ENCODE measurements around the gene SLC7A4. TPM values are rescaled to one million over a fixed set of nuclear protein-coding genes. Genes with fewer than 3 reads are reported as not detected.
"Not testable (repeated sequence)": the region's sequence is repeated elsewhere in the genome, so short reads cannot be mapped to it uniquely, and the experiment has no call there.

Gene SLC7A4
- total and polyA plus RNA-seq, 7 experiments from 2014 or later = 0.08 to 0.13 (median 0.13) TPM; not detected in 4

DNA sequence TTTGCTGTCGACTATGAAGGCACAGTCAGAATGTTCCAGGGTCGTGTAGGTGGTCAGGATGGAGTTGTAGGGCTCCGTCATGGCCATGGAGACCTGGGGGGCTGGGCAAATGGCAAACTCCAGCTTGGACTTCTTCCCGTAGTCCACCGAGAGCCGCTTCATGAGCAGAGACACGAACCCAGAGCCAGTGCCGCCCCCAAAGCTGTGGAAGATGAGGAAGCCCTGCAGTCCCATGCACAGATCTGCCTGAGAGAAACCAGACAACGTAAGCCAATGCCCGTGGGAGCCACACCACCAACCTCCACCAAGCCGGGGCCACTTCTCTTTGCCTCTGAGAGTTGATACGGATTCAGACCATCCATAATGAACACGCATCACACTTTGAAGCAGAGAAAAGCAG lies 23.2 kb downstream of the SLC7A4 start:
- DNase-seq; POLR2A ChIA-PET; H3K36me3 ChIP-seq (ENCODE audit: control insufficient read depth in 2 of 3, insufficient read depth in 3 of 3, low read length in 3 of 3); H3K4me3 Mint-ChIP-seq; CTCF ChIA-PET; H3K27ac ChIP-seq (ENCODE audit: low read depth, low read length); H3K27ac Mint-ChIP-seq; H3K27me3 ChIP-seq (ENCODE audit: control insufficient read depth in 2 of 2, insufficient read depth in 2 of 2, low read length in 2 of 2); H3K4me1 ChIP-seq (ENCODE audit: control insufficient read depth in 2 of 2, insufficient read depth in 2 of 2, low read length in 2 of 2); H3K4me3 ChIP-seq (ENCODE audit: low read length); H3K36me3 Mint-ChIP-seq; H3K9me3 ChIP-seq (ENCODE audit: control insufficient read depth in 2 of 3, low read length in 3 of 3); H3K9me3 Mint-ChIP-seq; ATAC-seq: not testable (repeated sequence)
- peaks cover 0 to 11% (median 0%) of the 10 kb centered on the region in 5 donors for H3K27me3 Mint-ChIP-seq
- peaks cover 3 to 13% (median 9%) of the 10 kb centered on the region in 7 donors for H3K4me1 Mint-ChIP-seq
- intact Hi-C loops (cut with micrococcal nuclease) = loop anchor here in 1 of 2 donors (10.0 kb wide), 1 partner anchor 1574 kb away; the partner anchor contains the start of genes HIRA and MRPL40

DNA sequence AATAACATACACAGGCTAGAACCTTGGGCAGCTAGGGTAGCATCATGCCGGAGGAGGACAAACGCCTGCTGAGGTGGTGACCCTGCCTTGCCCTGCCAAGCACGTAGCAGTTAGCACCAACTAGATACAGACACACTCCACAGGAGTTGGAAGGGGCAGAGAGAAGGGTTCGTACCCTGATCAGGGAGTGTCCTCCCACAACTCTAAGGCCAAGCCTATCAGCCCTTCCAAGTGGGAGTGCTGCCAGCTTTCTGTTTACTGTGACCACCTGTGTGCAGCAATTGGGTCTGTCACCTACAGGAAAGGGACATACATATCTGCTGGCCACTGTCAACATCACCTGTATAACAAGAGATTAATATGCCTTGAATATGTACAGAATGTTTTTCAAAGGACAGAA lies 28.6 kb downstream of the SLC7A4 start:
- peak overlapping the region; percentile 94 for H3K27ac ChIP-seq (ENCODE audit: low read depth, low read length)

DNA sequence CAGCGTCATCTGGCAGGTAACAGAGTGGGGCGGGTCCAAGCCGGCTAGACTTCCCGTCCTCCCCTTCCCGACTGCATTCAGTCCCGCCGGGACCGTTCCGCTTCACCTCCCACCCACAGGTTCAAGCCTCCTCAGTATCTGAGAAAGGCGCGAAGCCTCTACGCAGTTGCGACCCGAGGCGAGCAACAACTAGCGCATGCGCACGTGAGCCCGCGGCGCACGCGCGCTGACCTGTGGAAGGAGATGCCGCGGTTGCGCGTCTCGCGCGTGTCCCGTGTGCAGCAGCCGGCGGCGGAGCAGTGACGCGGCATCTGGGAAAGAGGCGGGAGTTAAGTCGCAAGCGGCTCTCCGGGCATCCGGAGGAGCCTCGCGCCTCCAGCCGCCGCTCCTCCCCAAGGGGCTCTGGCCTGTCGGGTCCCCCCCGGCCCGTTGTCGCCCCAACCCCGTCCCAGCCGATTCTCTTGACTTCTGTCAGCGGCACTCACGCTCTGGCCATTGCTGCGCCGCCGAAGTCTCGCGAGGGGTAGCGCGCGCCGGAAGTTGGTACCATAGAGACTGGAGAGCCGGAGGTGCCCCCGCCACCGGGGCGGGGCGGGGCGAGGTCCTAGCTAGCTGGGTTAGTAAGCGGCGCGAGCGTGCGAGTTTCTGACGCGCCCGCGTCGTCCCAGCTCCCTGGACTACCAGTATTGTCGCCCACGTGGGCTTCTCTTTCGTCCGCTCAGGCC lies 30.6 kb downstream of the SLC7A4 start, which contains the start of gene THAP7:
Gene THAP7 (minus strand): TSS at position 518 of the 725 bp plus-strand sequence. CDS start 207 bp downstream, at position 311.
- peak; percentile 95 for ATAC-seq
- peak within 1 kb of the TSS; percentile 79 for H3K4me3 ChIP-seq (ENCODE audit: low read length)

More for the DNA sequence above, 28.6 kb downstream of the SLC7A4 start:
- Mint-ChIP-seq H3K36me3 (peaks cover 0 to 4% (median 4%) of the 10 kb centered on the region in 5 donors), H3K27me3 (peaks cover 0 to 5% (median 0%) of the 10 kb centered on the region in 5 donors), H3K27ac (peak overlapping the region in 6 of 9 donors; percentile 98 to 100 (median 99)), H3K4me1 (peaks cover 13 to 35% (median 18%) of the 10 kb centered on the region in 7 donors), H3K4me3 (peak overlapping the region in 6 of 10 donors; percentile 13 to 98 (median 95)), H3K9me3 (peaks cover 0 to 4% (median 0%) of the 10 kb centered on the region in 11 donors)
- ChIA-PET POLR2A (interaction anchor here (1.3 to 4.6 kb wide), 3 partner anchors 13 to 32 kb away, joined by 4 to 59 read pairs (median 21); partner anchors contain the start of gene LZTR1), CTCF (interaction anchor here (1.1 kb wide), 1 partner anchor 210 kb away, joined by 5 read pairs; no protein-coding TSS in a partner anchor)
- Histone ChIP-seq H3K27me3 (ENCODE audit: control insufficient read depth in 2 of 2, insufficient read depth in 2 of 2, low read length in 2 of 2) (no peaks in the 10 kb centered on the region), H3K4me1 (ENCODE audit: control insufficient read depth in 2 of 2, insufficient read depth in 2 of 2, low read length in 2 of 2) (peaks cover 24 to 26% of the 10 kb centered on the region in 2 donors), H3K36me3 (ENCODE audit: control insufficient read depth in 2 of 3, insufficient read depth in 3 of 3, low read length in 3 of 3) (peaks cover 0 to 18% (median 3%) of the 10 kb centered on the region in 3 experiments), H3K9me3 (ENCODE audit: control insufficient read depth in 2 of 3, low read length in 3 of 3) (no peaks in the 10 kb centered on the region), H3K4me3 (ENCODE audit: low read length) (no peak overlapping the region)
- ATAC-seq (no peak), DNase-seq (no peak)
- intact Hi-C loops (cut with micrococcal nuclease) = loop anchor here (2.0 to 10.0 kb wide), 6 partner anchors 41 to 1881 kb away; partner anchors contain the start of genes DGCR2 (in 1 of the 2), HIRA (in 1 of the 2), MRPL40 (in 1 of the 2) and PI4KA (in 1 of the 2)

DNA sequence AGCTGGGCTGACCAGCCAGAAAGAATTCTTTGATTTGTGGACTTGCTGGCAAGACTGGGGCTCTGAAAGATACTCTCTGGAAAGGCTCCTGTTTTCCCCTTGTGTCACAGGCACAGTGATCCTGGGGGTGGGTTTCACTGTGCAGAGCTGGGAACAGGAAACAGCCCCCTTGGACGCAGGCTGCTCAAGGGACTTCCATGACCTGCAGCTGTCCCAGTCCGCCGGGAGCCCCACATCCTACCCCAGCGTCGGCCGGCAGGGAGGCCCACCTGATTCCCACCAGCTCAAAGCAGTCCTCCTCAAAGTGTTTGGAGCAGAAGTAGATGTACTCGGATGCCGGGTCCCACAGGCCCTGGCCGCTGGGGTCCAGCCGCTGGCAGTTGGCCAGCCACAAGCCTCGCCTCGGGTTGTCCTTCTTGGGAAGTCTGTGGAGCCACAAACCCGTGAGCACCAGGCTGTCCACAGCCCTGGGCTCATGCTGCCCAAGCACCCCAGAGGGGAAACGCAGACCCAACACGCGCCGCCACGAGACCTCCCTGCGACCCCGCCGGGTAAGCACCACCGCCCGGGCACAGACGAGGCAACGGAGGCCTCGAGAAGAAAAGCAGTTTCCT lies 31.3 kb downstream of the SLC7A4 start:
- H3K4me3 ChIP-seq (ENCODE audit: low read length) = peak overlapping the region; percentile 79
- ChIA-PET POLR2A (interaction anchor here (0.9 to 4.6 kb wide), 4 partner anchors 10 to 628 kb away, joined by 3 to 59 read pairs (median 12); partner anchors contain the start of genes LZTR1 and YDJC), CTCF (no interaction called here)
- Mint-ChIP-seq H3K36me3 (peaks cover 0 to 4% (median 4%) of the 10 kb centered on the region in 5 donors), H3K4me1 (peaks cover 14 to 36% (median 20%) of the 10 kb centered on the region in 7 donors), H3K4me3 (peak overlapping the region; percentile 94 to 99 (median 96)), H3K9me3 (peaks cover 0 to 4% (median 0%) of the 10 kb centered on the region in 11 donors), H3K27ac (peak overlapping the region; percentile 98 to 100 (median 99)), H3K27me3 (no peaks in the 10 kb centered on the region)
- no peaks in the 10 kb centered on the region for H3K27me3 ChIP-seq (ENCODE audit: control insufficient read depth in 2 of 2, insufficient read depth in 2 of 2, low read length in 2 of 2)
- H3K27ac ChIP-seq (ENCODE audit: low read depth, low read length) = peak overlapping the region; percentile 94
- no peak for DNase-seq
- intact Hi-C loops (cut with micrococcal nuclease) = loop anchor here (2.0 to 10.0 kb wide), 7 partner anchors 18 to 1879 kb away; partner anchors contain the start of genes DGCR2 (in 1 of the 2), HIRA (in 1 of the 2), LZTR1 (in 1 of the 2) and MRPL40 (in 1 of the 2)
- H3K36me3 ChIP-seq (ENCODE audit: control insufficient read depth in 2 of 3, insufficient read depth in 3 of 3, low read length in 3 of 3) = peaks cover 0 to 45% (median 3%) of the 10 kb centered on the region in 3 experiments
- no peak for ATAC-seq
- H3K9me3 ChIP-seq (ENCODE audit: control insufficient read depth in 2 of 3, low read length in 3 of 3) = no peaks in the 10 kb centered on the region
- H3K4me1 ChIP-seq (ENCODE audit: control insufficient read depth in 2 of 2, insufficient read depth in 2 of 2, low read length in 2 of 2) = peaks cover 24 to 26% of the 10 kb centered on the region in 2 donors

More for the DNA sequence above, 30.6 kb downstream of the SLC7A4 start, which contains the start of gene THAP7:
- peak within 1 kb of the TSS; percentile 94 for H3K27ac ChIP-seq (ENCODE audit: low read depth, low read length)
- CTCF ChIA-PET = interaction anchor here (1.3 kb wide), 1 partner anchor 19 kb away, joined by 3 read pairs; no protein-coding TSS in a partner anchor
- peaks cover 14 to 36% (median 20%) of the 10 kb centered on the region in 7 donors for H3K4me1 Mint-ChIP-seq
- POLR2A ChIA-PET = interaction anchor here (0.9 to 4.6 kb wide), 5 partner anchors 11 to 628 kb away, joined by 3 to 59 read pairs (median 3); partner anchors contain the start of genes LZTR1 and YDJC
- H3K36me3 ChIP-seq (ENCODE audit: control insufficient read depth in 2 of 3, insufficient read depth in 3 of 3, low read length in 3 of 3) = peaks cover 0 to 38% (median 3%) of the 10 kb centered on the region in 3 experiments
- H3K27me3 ChIP-seq (ENCODE audit: control insufficient read depth in 2 of 2, insufficient read depth in 2 of 2, low read length in 2 of 2) = no peaks in the 10 kb centered on the region
- peak within 1 kb of the TSS; percentile 94 to 99 (median 96) for H3K4me3 Mint-ChIP-seq
- no peaks in the 10 kb centered on the region for H3K9me3 ChIP-seq (ENCODE audit: control insufficient read depth in 2 of 3, low read length in 3 of 3)
- H3K4me1 ChIP-seq (ENCODE audit: control insufficient read depth in 2 of 2, insufficient read depth in 2 of 2, low read length in 2 of 2) = peaks cover 24 to 26% of the 10 kb centered on the region in 2 donors
- no peaks in the 10 kb centered on the region for H3K27me3 Mint-ChIP-seq
- intact Hi-C loops (cut with micrococcal nuclease) = loop anchor here (1.0 to 10.0 kb wide), 13 partner anchors 13 to 1879 kb away; partner anchors contain the start of genes CRKL (in 2 of the 2), LZTR1 (in 2 of the 2), PI4KA (in 2 of the 2) and SNAP29 (in 2 of the 2)
- H3K36me3 Mint-ChIP-seq = peaks cover 0 to 4% (median 4%) of the 10 kb centered on the region in 5 donors
- peak; percentile 94 to 98 (median 98) for DNase-seq
- H3K27ac Mint-ChIP-seq = peak within 1 kb of the TSS; percentile 98 to 100 (median 99)
- H3K9me3 Mint-ChIP-seq = peaks cover 0 to 4% (median 0%) of the 10 kb centered on the region in 11 donors

DNA sequence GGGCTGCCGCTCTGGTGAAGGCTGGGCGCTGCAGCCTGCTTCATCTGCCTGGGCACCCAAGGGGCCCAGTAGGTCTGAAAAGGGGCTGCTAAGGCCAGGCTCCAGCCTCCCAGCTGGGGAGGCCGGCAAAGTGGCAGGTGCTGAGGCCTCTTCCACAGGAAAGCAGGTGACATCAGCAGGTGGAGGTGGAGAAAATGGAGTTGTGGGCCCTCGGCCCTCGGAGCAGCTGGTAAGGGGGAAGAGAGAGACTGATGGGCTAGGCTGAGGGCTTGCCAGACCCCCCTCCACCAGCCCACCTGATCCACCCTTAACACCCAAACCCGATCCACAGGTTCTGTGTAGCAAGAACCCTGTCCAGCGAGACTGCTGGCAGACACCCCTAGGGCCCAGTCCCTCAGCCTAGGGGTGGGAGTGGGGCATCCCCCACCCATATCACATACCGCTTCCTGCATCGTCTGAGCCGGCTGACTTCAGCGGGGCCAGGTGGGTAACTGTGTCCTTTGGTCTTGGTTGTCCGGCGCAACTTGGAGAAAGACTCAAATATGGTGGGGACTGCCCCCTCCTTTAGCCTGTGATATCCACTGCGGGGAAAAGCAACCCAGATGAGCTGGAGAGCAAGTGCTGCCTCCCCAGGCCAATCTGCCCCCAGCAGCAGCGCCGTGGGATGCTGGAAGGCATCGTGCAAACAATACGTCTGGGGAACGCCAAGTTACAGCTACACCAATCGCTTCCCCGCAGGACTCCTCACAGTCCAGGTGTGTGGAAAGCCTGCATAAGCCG lies 32.0 kb downstream of the SLC7A4 start:
- Mint-ChIP-seq H3K4me1 (peaks cover 14 to 36% (median 20%) of the 10 kb centered on the region in 7 donors), H3K36me3 (peaks cover 0 to 4% (median 4%) of the 10 kb centered on the region in 5 donors), H3K27me3 (no peaks in the 10 kb centered on the region), H3K4me3 (peak overlapping the region; percentile 94 to 99 (median 96)), H3K27ac (peak overlapping the region; percentile 98 to 100 (median 99)), H3K9me3 (peaks cover 0 to 4% (median 0%) of the 10 kb centered on the region in 11 donors)
- ATAC-seq = no peak
- Histone ChIP-seq H3K27me3 (ENCODE audit: control insufficient read depth in 2 of 2, insufficient read depth in 2 of 2, low read length in 2 of 2) (no peaks in the 10 kb centered on the region), H3K4me3 (ENCODE audit: low read length) (peak overlapping the region; percentile 79), H3K4me1 (ENCODE audit: control insufficient read depth in 2 of 2, insufficient read depth in 2 of 2, low read length in 2 of 2) (peaks cover 24 to 26% of the 10 kb centered on the region in 2 donors), H3K36me3 (ENCODE audit: control insufficient read depth in 2 of 3, insufficient read depth in 3 of 3, low read length in 3 of 3) (peaks cover 0 to 52% (median 3%) of the 10 kb centered on the region in 3 experiments), H3K27ac (ENCODE audit: low read depth, low read length) (peak overlapping the region; percentile 94), H3K9me3 (ENCODE audit: control insufficient read depth in 2 of 3, low read length in 3 of 3) (no peaks in the 10 kb centered on the region)
- no peak for DNase-seq
- POLR2A ChIA-PET = interaction anchor here (0.9 to 4.6 kb wide), 5 partner anchors 10 to 629 kb away, joined by 3 to 59 read pairs (median 5); partner anchors contain the start of genes LZTR1 and YDJC
- CTCF ChIA-PET = interaction anchor here (1.0 kb wide), 1 partner anchor 41 kb away, joined by 3 read pairs; no protein-coding TSS in a partner anchor
- intact Hi-C loops (cut with micrococcal nuclease) = loop anchor here (2.0 to 10.0 kb wide), 7 partner anchors 18 to 1878 kb away; partner anchors contain the start of genes DGCR2 (in 1 of the 2), HIRA (in 1 of the 2), LZTR1 (in 1 of the 2) and MRPL40 (in 1 of the 2)
